Smooth muscle cell (in vitro differentiated cells): ENCODE measurements around the gene AREL1. TPM values are rescaled to one million over a fixed set of nuclear protein-coding genes. Genes with fewer than 3 reads are reported as not detected.
A peak's percentile ranks its signal among the peaks of the same experiment; 100 is the strongest.

Experiments used
- DNase-seq: peaks from one replicate; lab custom pipeline; 2025; ENCODE audit not compliant: unreplicated experiment; lab: John Stamatoyannopoulos, UW
- H2AFZ ChIP-seq: fragments of 200-600 bp; sonication (generic); 2 replicates; pipeline ENCODE4 v1.6.0; 2016; ENCODE audit warnings: antibody characterized with exemption, low read depth, mild to moderate bottlenecking
- H3F3A ChIP-seq: fragments of 200-600 bp; sonication (generic); 2 replicates; pipeline ENCODE4 v1.6.0; 2017; ENCODE audit warnings: antibody characterized with exemption, low read depth
- H3K27ac ChIP-seq: fragments of 200-600 bp; sonication (generic); 2 replicates; pipeline ENCODE4 v1.5.1; 2016; ENCODE audit warnings: low read depth, mild to moderate bottlenecking
- H3K27me3 ChIP-seq: fragments of 200-600 bp; sonication (generic); 2 replicates; pipeline ENCODE4 v1.6.1; 2016; ENCODE audit warnings: low read depth, mild to moderate bottlenecking
- H3K36me3 ChIP-seq: fragments of 200-600 bp; sonication (generic); 2 replicates; pipeline ENCODE4 v1.5.1; 2016; ENCODE audit warnings: low read depth
- H3K4me1 ChIP-seq: fragments of 200-600 bp; sonication (generic); 2 replicates; pipeline ENCODE4 v1.5.1; 2016; ENCODE audit warnings: low read depth
- H3K4me2 ChIP-seq: fragments of 200-600 bp; sonication (generic); 2 replicates; pipeline ENCODE4 v1.6.0; 2016; ENCODE audit warnings: mild to moderate bottlenecking
- H3K4me3 ChIP-seq: fragments of 200-600 bp; sonication (generic); 2 replicates; pipeline ENCODE4 v1.5.1; 2016; ENCODE audit warnings: mild to moderate bottlenecking
- H3K79me2 ChIP-seq: fragments of 200-600 bp; sonication (generic); 2 replicates; pipeline ENCODE4 v1.6.0; 2016; ENCODE audit warnings: low read depth, mild to moderate bottlenecking
- H3K9ac ChIP-seq: fragments of 200-600 bp; sonication (generic); 2 replicates; pipeline ENCODE4 v1.6.0; 2016; ENCODE audit warnings: low read depth
- H3K9me3 ChIP-seq: fragments of 200-600 bp; sonication (generic); replicated peaks from 2 replicates; pipeline ENCODE4 v1.5.1; 2016; ENCODE audit warnings: low read depth
- H4K20me1 ChIP-seq: fragments of 200-600 bp; sonication (generic); 2 replicates; pipeline ENCODE4 v1.6.0; 2016; ENCODE audit warnings: low read depth
- WGBS: methylation state at CpG from one replicate; pipeline ENCODE4 v1.1.7; 2016; ENCODE audit warnings: low lambda C conversion rate; 5-methylcytosine and 5-hydroxymethylcytosine counted together
- polyA plus RNA-seq: library from polyadenylated mRNA; unstranded; fragments of >200 nt; fragmentation: Nextera tagmentation; extraction: Ambion mirVana; gene quantifications from 2 replicates; pipeline ENCODE4 v1.2.1, GENCODE V29; 2016
- total RNA-seq: library from RNA; depleted of rRNA; stranded (reverse); fragments of >200 nt; gene quantifications from 2 replicates; pipeline ENCODE4 v1.2.3, GENCODE V29; 2014
- TF ChIP-seq, protein P1 (sequence below): fragments of 200-600 bp; sonication (generic); IDR thresholded peaks from 2 replicates; pipeline ENCODE4 v1.5.1; 2017; ENCODE audit warnings: borderline replicate concordance, mild to moderate bottlenecking, antibody characterized with exemption; ENCODE audit not compliant: insufficient read depth, poor library complexity, severe bottlenecking

The AREL1 gene
- total and polyA plus RNA-seq, 2 experiments from 2014 or later, result 9.4 to 33.5 TPM

DNA sequence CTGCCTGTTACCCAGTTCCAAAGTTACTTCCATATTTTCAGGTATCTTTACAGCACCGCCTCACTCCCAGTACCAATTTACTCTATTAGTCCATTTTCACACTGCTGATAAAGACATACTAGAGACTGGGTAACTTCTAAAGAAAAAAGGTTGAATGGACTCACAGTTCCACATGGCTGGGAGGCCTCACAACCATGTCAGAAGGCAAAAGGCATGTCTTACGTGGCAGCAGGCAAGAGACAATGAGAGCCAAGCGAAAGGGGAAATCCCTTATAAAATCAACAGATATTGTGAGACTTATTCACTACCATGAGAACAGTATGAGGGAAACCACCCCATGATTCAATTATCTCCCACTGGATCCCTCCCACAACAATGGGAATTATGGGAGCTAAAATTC, 9.8 kb downstream of the AREL1 start:
- H3K27me3 ChIP-seq, result no peaks in the 10 kb centered on the region
- peaks cover 2% of the 10 kb centered on the region for H3F3A ChIP-seq
- no peak overlapping the region for H3K27ac ChIP-seq
- H3K36me3 ChIP-seq, result no peaks in the 10 kb centered on the region
- no peaks in the 10 kb centered on the region for H3K4me1 ChIP-seq
- no peak overlapping the region for H3K4me2 ChIP-seq
- peaks cover 77% of the 10 kb centered on the region for H4K20me1 ChIP-seq
- no peak for DNase-seq
- no peaks in the 10 kb centered on the region for H3K9me3 ChIP-seq
- no peak overlapping the region for H3K4me3 ChIP-seq
- peaks cover 96% of the 10 kb centered on the region for H3K79me2 ChIP-seq
- TF ChIP-seq, protein P1, sequence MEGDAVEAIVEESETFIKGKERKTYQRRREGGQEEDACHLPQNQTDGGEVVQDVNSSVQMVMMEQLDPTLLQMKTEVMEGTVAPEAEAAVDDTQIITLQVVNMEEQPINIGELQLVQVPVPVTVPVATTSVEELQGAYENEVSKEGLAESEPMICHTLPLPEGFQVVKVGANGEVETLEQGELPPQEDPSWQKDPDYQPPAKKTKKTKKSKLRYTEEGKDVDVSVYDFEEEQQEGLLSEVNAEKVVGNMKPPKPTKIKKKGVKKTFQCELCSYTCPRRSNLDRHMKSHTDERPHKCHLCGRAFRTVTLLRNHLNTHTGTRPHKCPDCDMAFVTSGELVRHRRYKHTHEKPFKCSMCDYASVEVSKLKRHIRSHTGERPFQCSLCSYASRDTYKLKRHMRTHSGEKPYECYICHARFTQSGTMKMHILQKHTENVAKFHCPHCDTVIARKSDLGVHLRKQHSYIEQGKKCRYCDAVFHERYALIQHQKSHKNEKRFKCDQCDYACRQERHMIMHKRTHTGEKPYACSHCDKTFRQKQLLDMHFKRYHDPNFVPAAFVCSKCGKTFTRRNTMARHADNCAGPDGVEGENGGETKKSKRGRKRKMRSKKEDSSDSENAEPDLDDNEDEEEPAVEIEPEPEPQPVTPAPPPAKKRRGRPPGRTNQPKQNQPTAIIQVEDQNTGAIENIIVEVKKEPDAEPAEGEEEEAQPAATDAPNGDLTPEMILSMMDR, result no peak
- 97% methylated on average over 3 of the region's 3 CpGs for WGBS
- no peak overlapping the region for H3K9ac ChIP-seq
- H2AFZ ChIP-seq, result no peak overlapping the region

DNA sequence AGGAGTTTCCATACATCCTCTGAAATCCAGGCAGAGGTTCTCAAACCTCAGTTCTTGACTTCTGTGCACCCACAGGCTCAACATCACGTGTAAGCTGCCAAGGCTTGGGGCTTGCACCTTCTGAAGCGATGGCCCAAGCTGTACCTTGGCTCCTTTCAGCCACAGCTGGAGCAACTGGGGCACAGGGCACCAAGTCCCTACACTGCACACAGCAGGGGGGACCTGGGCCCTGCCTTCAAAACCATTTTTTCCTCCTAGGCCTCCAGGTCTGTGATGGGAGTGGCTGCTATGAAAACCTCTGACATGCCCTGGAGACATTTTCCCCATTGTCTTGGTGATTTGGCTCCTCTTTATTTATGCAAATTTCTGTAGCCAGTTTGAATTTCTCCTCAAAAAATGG, 10.6 kb downstream of the AREL1 start:
- H3K79me2 ChIP-seq, result peaks cover 97% of the 10 kb centered on the region
- H3K9me3 ChIP-seq, result no peaks in the 10 kb centered on the region
- TF ChIP-seq, protein P1, result no peak
- no peak for DNase-seq
- no peaks in the 10 kb centered on the region for H3K27me3 ChIP-seq
- no peak overlapping the region for H3K27ac ChIP-seq
- no peaks in the 10 kb centered on the region for H3K36me3 ChIP-seq
- H4K20me1 ChIP-seq, result peaks cover 78% of the 10 kb centered on the region
- no peak overlapping the region for H3K9ac ChIP-seq
- 97% methylated on average over 2 of the region's 2 CpGs for WGBS
- no peaks in the 10 kb centered on the region for H3K4me1 ChIP-seq
- no peak overlapping the region for H3K4me2 ChIP-seq
- no peak overlapping the region for H3K4me3 ChIP-seq
- H2AFZ ChIP-seq, result no peak overlapping the region
- H3F3A ChIP-seq, result peaks cover 2% of the 10 kb centered on the region

DNA sequence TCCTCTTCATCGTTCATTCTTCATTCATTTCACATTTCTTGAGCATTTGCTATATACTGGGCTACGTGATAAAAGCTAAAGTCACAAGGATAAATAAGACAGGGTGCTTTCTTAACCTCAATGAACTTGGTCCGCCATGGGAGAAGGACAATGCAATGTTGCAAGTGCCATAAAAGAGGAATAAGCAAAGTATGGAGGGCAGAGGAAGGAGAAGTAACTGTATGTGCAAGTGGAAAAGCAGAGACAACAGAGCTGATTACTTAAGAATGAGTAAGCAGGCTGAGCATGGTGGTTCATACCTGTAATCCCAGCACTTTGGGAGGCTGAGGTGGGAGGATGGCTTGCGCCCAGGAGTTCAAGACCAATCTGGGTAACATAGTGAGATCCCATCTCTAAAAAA, 14.4 kb downstream of the AREL1 start:
- WGBS, result 100% methylated on average over 4 of the region's 4 CpGs
- H3K9me3 ChIP-seq, result no peaks in the 10 kb centered on the region
- peak overlapping the region; percentile 61 for H3K27ac ChIP-seq

DNA sequence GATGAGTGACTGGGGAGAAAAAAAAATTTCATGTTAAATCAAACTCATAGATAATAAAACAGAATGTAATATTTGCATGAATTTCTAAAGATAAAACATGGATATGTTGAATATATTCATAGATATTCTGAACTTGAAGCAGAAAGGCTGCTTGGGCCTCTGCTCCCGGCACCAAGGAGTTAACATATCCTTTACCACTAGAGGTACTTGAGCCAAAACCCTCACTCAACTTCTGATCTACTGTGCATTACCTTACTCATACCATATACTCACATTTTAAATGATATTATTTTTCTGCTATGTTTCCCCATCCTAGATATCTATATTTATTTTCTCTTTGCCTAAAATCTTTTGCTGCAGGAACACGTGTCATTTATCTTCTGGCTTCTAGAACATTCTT, 14.9 kb downstream of the AREL1 start:
- H2AFZ ChIP-seq, result no peak overlapping the region
- no peaks in the 10 kb centered on the region for H3K36me3 ChIP-seq
- DNase-seq, result no peak
- no peak overlapping the region for H3K4me3 ChIP-seq
- no peaks in the 10 kb centered on the region for H3K27me3 ChIP-seq
- H3K27ac ChIP-seq, result peak overlapping the region; percentile 61
- H3F3A ChIP-seq, result no peaks in the 10 kb centered on the region
- TF ChIP-seq, protein P1, result no peak
- H3K9me3 ChIP-seq, result no peaks in the 10 kb centered on the region
- H4K20me1 ChIP-seq, result peaks cover 67% of the 10 kb centered on the region
- no peak overlapping the region for H3K9ac ChIP-seq
- H3K4me2 ChIP-seq, result no peak overlapping the region
- no peaks in the 10 kb centered on the region for H3K4me1 ChIP-seq
- H3K79me2 ChIP-seq, result peaks cover 94% of the 10 kb centered on the region
- 100% methylated on average over 2 of the region's 2 CpGs for WGBS

More for the DNA sequence above, 14.4 kb downstream of the AREL1 start:
- Histone ChIP-seq H3K4me3 (no peak overlapping the region), H4K20me1 (peaks cover 63% of the 10 kb centered on the region), H3K79me2 (peaks cover 94% of the 10 kb centered on the region), H3K4me1 (no peaks in the 10 kb centered on the region), H3K36me3 (no peaks in the 10 kb centered on the region), H2AFZ (no peak overlapping the region), H3K4me2 (no peak overlapping the region), H3K27me3 (no peaks in the 10 kb centered on the region), H3F3A (no peaks in the 10 kb centered on the region), H3K9ac (no peak overlapping the region)
- TF ChIP-seq, protein P1, result no peak
- DNase-seq, result no peak
